ENCODE data around the gene RMDN3.

DNA sequence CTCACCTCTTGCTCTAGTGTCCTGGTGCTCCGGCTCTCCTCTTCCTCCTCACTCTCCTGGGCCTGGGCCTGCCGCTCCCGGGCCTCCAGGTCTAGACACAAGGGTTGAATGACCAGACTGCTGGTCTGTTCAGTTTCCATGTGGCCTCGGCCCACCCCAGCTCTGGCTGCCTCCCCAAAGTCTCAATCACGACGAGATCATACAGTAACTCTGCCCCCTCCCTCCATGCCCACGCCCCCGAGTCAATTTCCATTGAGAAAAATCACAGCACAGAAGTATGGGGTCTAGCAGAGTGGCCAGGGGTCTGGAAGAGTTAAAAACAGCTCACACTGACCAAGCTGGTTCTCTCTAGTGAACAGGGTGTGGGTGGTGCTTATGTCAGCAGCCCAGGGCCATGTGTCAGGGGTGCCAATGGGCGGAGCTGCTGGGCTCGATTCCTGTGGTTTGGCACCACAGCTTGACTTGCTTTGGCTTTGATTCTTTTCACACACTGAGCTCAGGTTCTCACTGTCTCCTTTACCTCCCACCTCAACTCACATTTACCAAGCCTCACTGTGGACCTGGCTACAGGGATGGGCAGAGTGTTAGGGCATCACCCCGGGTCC is 21.6 kb upstream of the RMDN3 start:
- TF ChIP-seq ZFP30 (CRISPR knock-in tag; IDR thresholded peaks at IDR 0.05) = no peak
- no peak for TF ChIP-seq CSRNP3 (CRISPR knock-in tag; IDR thresholded peaks at IDR 0.05)
- TF ChIP-seq, protein P1, sequence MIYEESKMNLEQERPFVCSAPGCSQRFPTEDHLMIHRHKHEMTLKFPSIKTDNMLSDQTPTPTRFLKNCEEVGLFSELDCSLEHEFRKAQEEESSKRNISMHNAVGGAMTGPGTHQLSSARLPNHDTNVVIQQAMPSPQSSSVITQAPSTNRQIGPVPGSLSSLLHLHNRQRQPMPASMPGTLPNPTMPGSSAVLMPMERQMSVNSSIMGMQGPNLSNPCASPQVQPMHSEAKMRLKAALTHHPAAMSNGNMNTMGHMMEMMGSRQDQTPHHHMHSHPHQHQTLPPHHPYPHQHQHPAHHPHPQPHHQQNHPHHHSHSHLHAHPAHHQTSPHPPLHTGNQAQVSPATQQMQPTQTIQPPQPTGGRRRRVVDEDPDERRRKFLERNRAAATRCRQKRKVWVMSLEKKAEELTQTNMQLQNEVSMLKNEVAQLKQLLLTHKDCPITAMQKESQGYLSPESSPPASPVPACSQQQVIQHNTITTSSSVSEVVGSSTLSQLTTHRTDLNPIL (CRISPR knock-in tag; IDR thresholded peaks at IDR 0.05; ENCODE audit: low read depth) = no peak
- TF ChIP-seq, protein P2, sequence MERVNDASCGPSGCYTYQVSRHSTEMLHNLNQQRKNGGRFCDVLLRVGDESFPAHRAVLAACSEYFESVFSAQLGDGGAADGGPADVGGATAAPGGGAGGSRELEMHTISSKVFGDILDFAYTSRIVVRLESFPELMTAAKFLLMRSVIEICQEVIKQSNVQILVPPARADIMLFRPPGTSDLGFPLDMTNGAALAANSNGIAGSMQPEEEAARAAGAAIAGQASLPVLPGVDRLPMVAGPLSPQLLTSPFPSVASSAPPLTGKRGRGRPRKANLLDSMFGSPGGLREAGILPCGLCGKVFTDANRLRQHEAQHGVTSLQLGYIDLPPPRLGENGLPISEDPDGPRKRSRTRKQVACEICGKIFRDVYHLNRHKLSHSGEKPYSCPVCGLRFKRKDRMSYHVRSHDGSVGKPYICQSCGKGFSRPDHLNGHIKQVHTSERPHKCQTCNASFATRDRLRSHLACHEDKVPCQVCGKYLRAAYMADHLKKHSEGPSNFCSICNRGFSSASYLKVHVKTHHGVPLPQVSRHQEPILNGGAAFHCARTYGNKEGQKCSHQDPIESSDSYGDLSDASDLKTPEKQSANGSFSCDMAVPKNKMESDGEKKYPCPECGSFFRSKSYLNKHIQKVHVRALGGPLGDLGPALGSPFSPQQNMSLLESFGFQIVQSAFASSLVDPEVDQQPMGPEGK (CRISPR knock-in tag; IDR thresholded peaks at IDR 0.05; ENCODE audit: borderline replicate concordance) = no peak
- no peak for TF ChIP-seq ARNTL (CRISPR knock-in tag; IDR thresholded peaks at IDR 0.05; ENCODE audit: borderline replicate concordance, low read depth)
- no peak for TF ChIP-seq ISL1 (CRISPR knock-in tag; IDR thresholded peaks at IDR 0.05)
- TF ChIP-seq SNAI2 (CRISPR knock-in tag; IDR thresholded peaks at IDR 0.05) = no peak
- TF ChIP-seq BACH2 (CRISPR knock-in tag; IDR thresholded peaks at IDR 0.05; ENCODE audit: borderline replicate concordance) = no peak
- TF ChIP-seq RARB (CRISPR knock-in tag; IDR thresholded peaks at IDR 0.05) = no peak
- no peak for TF ChIP-seq TOX (CRISPR knock-in tag; IDR thresholded peaks at IDR 0.05; ENCODE audit: borderline replicate concordance)
- no peak for TF ChIP-seq ZNF8 (CRISPR knock-in tag; IDR thresholded peaks at IDR 0.05)
- TF ChIP-seq ZFP3 (CRISPR knock-in tag; IDR thresholded peaks at IDR 0.05) = no peak
- no peak for TF ChIP-seq ESRRG (CRISPR knock-in tag; IDR thresholded peaks at IDR 0.05)
